ENCODE results near the gene MACO1. TPM values are rescaled to one million over a fixed set of nuclear protein-coding genes. Genes with fewer than 3 reads are reported as not detected.

The MACO1 gene
- total and polyA plus RNA-seq, 2 of the 8 experiments (the other 6 are each of a cell fraction or from before 2014, with no cell fraction given), result 3.5 to 15.1 TPM

- TF ChIP-seq TEAD4 (IDR thresholded peaks at IDR 0.05; ENCODE audit: low read depth, low read length), result no peak
- TF ChIP-seq RFX5 (IDR thresholded peaks at IDR 0.05; ENCODE audit: borderline replicate concordance, low read depth, low read length), result no peak
Observed at GRCh38 chr1:25467616-25468015, 36.9 kb downstream of the MACO1 start (continued).
